Peyer's patch (tissue), 4 donors: Measurements from ENCODE around the gene CXCL3.

ENCODE experiments used
- CTCF ChIP-seq, 6 experiments: fragments of 450-650 bp in 4 of 6; fragments of 200-600 bp in 2 of 6; sonication (generic) in 1 of 6; IDR thresholded peaks; one replicate each; pipeline ENCODE4 v1.5.1; 2017 to 2019; ENCODE audit warnings: antibody characterized with exemption in 6 of 6, mild to moderate bottlenecking in 3 of 6, moderate library complexity in 1 of 6
- POLR2A ChIP-seq, 2 donors: fragments of 450-650 bp; IDR thresholded peaks; one replicate each; pipeline ENCODE4 v1.5.1; 2017; ENCODE audit warnings: antibody characterized with exemption in 2 of 2, mild to moderate bottlenecking in 2 of 2, moderate library complexity in 2 of 2

- TF ChIP-seq CTCF (IDR thresholded peaks at IDR 0.05) (no peak), POLR2A (IDR thresholded peaks at IDR 0.05) (no peak)
These were observed 33.0 kb downstream of the CXCL3 start for GRCh38 chr4:74005528-74005927.
